GM21447 (cell line): ENCODE measurements around the gene KIF12.

Experiments used
- ATAC-seq: cut with Tn5 transposase; IDR thresholded peaks from one replicate; pipeline ENCODE4 v1.9.1; 2021; ENCODE audit not compliant: unreplicated experiment

Gene KIF12

DNA sequence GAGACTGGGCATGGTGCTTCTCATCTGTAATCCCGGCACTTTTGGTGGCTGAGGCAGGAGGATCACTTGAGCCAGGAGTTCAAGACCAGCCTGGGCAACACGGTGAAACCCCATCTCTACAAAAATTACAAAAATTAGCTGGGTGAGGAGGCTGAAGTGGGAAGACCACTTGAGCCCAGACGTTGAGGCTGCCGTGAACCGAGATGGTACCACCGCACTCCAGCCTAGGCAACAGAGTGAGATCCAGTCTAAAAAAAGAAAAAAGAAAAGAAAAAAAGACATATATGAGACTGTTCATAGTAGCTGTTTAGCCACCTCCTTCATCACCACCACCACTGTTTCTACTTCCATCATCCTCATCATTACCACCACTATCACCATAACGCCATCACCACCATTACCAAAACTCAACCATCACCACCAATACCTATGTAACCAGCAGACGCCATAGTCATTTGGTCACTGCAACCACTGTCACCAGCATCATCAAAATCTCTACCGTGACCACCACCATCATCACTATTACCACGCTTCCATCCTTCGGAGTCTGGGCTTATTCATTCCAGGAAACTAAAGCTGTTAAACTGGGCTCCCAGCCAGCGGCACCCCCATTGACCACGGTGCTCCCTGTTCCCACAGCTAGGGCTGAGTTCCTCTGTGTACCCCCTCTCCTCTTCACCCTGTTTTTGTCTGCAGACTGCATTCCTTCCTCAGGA, 8.4 kb upstream of the KIF12 start:
- no peak for ATAC-seq

DNA sequence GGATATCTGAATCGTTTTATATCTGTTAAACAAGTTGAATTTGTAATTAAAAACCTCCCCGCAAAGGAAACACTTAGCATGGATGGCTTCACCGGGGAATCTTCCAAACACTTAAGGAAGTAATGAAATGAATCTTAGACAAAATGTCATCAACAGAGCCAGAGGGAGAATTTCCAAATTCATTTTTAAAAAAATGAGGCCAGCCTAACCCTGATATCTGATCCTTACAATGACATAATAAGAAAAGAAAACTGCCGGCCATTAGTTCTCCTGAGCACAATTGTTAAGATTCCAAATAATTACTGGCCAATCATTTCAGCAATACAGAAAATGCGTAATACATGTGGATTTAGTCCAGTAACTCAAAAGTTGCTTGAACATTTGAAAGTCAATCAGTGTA, 6.1 kb upstream of the KIF12 start:
- ATAC-seq = no peak

DNA sequence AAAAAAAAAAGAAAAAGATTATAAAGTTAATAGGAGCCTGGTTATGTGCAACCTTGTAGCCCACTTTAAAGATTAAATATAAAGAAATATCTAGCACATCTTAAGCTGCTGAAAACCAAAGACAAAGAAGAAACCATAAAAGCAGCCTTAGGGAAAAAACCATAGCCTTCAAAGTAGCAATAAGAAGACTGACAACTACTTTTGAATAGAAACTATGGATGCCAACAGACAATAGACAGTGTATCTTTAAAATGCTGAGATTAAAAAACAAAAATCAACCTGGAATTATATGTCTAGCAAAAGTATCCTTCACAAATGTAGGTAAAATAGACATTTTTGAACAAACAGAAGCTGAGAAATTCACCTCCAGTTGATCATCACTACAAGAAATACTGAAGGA, 3.4 kb upstream of the KIF12 start:
- ATAC-seq = no peak

- no peak for ATAC-seq
These were observed 1.4 kb upstream of the KIF12 start for GRCh38 chr9:114100536-114100935.

- ATAC-seq = no peak
These were observed 678 bp upstream of the KIF12 start for GRCh38 chr9:114099669-114100270.

DNA sequence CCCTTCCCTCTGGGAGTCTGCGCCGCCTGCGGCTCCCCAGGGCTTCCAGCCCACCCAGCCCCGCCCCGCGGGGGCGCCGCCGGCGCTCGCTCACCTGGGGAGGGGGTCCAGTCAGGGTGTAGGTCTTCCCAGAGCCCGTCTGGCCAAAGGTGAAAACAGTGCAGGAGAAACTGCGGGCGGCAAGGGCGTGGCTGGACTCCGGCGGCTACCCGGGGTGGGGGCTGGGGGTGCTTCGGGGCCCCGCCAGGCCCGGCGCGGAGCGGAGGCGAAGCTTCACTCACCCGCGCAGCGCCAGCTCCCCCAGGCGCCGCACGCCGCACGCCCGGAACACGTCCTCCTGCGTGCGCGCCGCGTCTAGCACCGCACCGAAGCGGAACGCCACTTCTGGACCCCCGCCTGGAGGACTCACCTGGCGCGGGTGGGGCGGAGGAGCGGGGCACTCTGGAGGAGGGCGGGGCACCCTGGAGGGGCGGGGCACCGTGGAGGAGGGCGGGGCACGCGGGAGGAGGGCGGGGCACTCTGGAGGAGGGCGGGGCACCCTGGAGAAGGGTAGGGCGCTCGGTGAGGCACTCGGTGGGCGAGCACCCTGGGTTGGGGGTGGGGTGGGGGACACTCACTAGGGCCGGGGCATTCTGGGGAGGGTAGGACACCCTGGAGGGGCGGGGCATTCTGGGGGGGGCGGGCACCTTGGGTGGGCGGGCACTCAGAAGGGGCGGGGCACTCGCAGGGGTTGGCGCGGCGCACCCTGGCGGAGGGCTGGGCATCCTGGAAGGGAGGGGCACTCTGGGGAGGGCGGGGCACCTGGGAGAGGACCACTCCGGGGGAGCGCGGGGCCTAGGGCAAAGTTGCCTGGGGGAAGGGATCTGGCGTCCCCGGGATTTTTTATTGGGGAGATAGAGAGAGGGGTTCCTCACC, 814 bp downstream of the KIF12 start:
- ATAC-seq = no peak

- ATAC-seq = no peak
These were observed 1.5 kb downstream of the KIF12 start for GRCh38 chr9:114097613-114098020.

DNA sequence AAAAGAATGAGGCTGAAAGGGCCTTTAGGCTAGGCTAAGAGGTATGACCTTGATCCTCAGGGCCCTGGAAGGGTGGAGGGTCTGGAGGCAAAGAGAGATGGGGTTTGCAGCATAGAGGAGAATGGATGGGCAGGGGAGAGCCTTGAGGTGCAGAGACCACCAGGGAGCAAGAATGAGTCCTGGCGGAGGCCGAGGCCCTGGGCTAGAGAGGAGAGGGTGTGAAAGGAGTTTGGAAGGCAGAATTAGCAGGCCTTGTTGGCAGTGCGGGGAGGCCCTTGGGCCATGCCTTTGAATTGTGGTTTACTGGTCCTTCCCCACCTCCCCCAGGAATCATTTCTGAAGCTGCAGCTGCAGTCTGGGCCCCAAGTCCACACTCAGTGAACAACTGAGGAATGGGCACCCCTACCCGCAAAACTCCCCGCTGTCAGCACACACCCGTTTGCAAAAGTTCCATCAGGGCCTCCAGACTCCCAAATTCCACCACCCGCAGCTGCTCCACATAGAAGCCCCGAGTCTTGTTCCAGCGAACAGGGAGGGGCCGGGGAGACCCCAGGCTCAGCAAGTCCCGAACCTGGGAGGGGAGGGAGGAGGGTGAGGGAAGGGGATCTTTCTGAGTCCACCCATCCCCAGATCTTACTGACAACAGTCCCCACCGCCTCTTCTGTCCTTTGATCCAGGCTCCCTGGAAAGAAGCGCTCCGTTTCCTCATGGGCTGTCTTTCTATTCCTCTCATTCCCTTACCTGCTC, 2.1 kb downstream of the KIF12 start:
- no peak for ATAC-seq

- no peak for ATAC-seq
These were observed 3.0 kb downstream of the KIF12 start for GRCh38 chr9:114096041-114096511.

GRCh38 chr9:114094971-114095370, 4.1 kb downstream of the KIF12 start:
- ATAC-seq = no peak

DNA sequence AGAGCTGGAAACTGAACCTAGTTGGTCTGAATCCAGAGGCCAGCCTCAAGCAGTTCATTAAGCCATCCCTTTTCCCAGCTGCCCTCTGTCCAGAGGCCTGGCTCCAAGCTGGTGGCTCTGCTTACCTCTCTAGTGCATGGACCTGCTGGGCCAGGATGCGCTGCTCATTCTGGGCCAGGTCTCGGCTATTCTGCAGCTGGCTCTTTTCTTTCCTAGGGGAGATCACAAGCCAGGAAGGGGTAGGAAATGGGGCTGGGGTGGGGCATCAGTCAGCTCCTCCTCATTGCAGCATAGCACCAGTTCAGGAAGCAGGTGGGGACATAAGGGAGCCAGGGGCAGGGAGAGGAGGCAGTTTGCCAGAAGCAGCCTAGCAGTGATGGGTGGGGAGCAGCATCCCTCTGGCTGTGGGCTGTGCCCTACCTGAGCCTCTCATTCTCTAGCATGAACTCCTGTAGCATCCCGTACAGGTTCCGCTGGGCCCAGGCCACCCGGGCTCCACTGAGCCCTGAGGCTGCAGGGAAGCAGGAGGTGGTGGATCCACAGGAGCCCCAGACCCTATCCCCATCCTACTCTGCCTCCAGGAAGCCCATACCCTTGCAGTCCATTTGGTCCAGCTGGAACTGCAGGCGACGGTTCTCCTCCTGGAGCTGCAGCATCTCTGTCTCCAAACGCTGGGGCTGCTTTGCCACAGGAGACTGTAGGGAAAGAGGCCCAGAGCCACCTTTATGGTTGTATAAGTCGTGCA, 5.2 kb downstream of the KIF12 start:
- no peak for ATAC-seq

GRCh38 chr9:114093031-114093471, 6.0 kb downstream of the KIF12 start:
- no peak for ATAC-seq

- ATAC-seq = no peak
These were observed 6.8 kb downstream of the KIF12 start for GRCh38 chr9:114092336-114092735.

DNA sequence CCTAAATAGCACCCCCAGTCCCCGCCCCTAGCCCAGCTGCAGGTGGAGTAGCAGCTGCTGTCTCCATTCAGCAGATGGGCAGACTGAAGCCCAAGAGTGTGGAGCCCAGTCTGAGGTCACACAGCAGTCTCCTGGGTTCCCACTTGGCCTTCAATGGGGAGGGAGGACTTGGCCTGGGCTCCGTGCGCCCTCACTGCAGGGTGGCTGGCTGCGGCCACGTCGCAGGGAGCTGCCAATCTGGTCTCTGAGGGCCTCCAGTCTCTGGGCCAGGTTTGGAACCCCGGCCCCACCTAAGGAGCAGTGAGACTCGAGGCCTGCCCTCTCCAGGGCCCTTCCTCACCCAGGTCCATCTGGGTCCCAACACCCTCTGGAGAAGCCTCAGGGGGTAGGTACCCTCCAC, 7.4 kb downstream of the KIF12 start:
- no peak for ATAC-seq

GRCh38 chr9:114090798-114091197, 8.3 kb downstream of the KIF12 start:
- no peak for ATAC-seq

DNA sequence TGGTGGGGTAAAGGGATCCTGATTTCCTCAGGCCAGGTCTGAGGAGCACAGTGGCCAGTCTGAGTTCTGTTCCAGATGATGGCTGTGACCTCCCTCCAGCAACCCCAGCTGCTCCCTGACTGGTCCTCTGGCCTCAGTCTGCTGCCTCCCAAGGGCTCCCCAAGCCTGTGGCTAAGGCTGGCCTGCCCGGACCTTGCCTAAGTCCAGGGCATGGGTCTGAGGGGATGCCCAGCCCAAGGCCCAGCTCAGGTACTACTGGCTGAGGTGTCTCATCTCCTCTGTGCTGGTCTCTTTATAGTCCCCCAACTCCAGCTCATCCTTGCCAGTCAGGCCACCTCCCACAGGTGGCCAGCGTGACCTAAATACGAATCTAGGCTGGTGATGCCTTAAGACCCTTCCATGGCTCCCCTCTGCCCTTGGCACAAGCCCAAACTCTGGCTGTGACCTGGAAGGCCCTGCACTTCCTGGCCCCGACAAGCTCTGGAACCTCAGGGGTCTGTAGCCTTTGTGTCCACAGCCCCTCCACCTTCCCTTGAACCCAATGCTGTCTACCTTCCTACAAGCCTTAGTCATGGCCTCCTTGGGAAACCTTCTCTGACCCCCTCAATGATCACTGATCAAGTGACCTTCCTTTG, 9.8 kb downstream of the KIF12 start:
- ATAC-seq = no peak

DNA sequence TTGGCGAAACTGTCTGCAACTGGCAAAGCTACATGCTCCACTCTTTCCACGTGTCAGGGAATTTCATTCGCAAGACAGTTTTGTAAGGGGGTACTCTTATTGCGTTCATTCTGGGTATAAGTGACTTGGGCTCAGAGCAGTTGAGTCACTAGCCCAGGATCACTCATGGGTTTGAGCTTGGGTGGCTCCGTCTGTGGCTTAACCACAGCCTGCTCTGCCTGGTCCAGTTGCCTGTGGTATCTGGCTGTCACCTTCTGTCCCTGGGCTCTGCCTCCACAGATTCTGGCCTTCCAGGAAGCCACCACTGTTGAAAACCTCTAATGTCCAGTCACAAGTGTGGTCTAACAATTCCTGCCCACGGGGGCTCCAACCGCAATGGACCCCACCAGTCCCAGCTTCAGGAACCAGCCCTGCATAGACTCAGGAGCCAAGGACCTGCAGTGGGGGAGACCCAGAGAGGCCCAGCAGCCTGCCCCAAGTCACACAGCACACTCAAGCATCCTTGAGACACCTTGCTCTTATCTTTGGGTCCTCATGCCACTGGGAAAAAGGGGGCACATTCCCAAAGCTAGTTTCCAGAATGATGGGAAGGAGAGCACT, 10.4 kb downstream of the KIF12 start:
- ATAC-seq = no peak

GRCh38 chr9:114087721-114088120, 11.4 kb downstream of the KIF12 start:
- ATAC-seq = no peak

DNA sequence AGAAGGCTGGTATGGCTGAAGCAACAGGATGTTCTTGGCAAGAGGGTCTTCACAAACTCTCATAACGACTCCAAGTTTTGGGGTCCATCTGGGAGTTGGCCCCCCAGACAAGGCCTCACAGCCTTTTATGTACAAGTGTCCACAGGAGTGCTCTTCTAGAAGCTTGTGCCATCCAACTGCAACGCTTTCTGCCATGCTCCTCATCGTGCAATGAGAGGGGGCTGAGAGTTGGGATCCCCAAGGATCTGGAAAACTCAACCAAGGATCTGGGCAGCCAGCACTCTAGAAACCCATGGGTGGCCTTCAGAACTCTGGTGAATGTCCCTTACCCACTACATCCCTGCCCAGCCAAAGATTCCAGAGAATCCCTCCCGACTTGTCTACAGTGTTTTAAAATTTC, 12.5 kb downstream of the KIF12 start:
- ATAC-seq = no peak
